Activated CD4-positive, alpha-beta T cell treated with anti-CD3 and anti-CD28 coated beads for 4 hours (primary cell): ENCODE measurements around the gene NXPE4.
"Not testable (repeated sequence)": the region's sequence is repeated elsewhere in the genome, so short reads cannot be mapped to it uniquely, and the experiment has no call there.

Source experiments
- DNase-seq, 2 donors: peaks; one replicate each; pipeline ENCODE4 v3.0.0-alpha.2; 2020

NXPE4 gene

GRCh38 chr11:114609429-114609828, 13.8 kb upstream of the NXPE4 start:
- no peak for DNase-seq

GRCh38 chr11:114608605-114609004, 13.0 kb upstream of the NXPE4 start:
- DNase-seq, result not testable (repeated sequence)

GRCh38 chr11:114607753-114608459, 12.3 kb upstream of the NXPE4 start:
- DNase-seq, result no peak

- not testable (repeated sequence) for DNase-seq
Observed at GRCh38 chr11:114606802-114607075, 11.2 kb upstream of the NXPE4 start.

GRCh38 chr11:114606003-114606801, 10.6 kb upstream of the NXPE4 start:
- DNase-seq, result no peak

GRCh38 chr11:114605370-114605769, 9.8 kb upstream of the NXPE4 start:
- DNase-seq, result no peak

GRCh38 chr11:114604886-114605285, 9.3 kb upstream of the NXPE4 start:
- DNase-seq, result no peak

GRCh38 chr11:114604179-114604813, 8.7 kb upstream of the NXPE4 start:
- no peak for DNase-seq

GRCh38 chr11:114603151-114603550, 7.6 kb upstream of the NXPE4 start:
- not testable (repeated sequence) for DNase-seq

GRCh38 chr11:114598461-114598860, 2.9 kb upstream of the NXPE4 start:
- no peak for DNase-seq

GRCh38 chr11:114596175-114596919, 761 bp upstream of the NXPE4 start:
- no peak for DNase-seq

GRCh38 chr11:114594703-114595102, 883 bp downstream of the NXPE4 start:
- no peak for DNase-seq

- DNase-seq, result no peak
Observed at GRCh38 chr11:114587398-114587953, 8.1 kb downstream of the NXPE4 start.

GRCh38 chr11:114586797-114587196, 8.8 kb downstream of the NXPE4 start:
- no peak for DNase-seq

GRCh38 chr11:114571712-114572111, 23.9 kb downstream of the NXPE4 start:
- DNase-seq, result no peak

- DNase-seq, result no peak
Observed at GRCh38 chr11:114569801-114570200, 25.8 kb downstream of the NXPE4 start.

- DNase-seq, result no peak
Observed at GRCh38 chr11:114566276-114566675, 29.3 kb downstream of the NXPE4 start.

- DNase-seq, result no peak
Observed at GRCh38 chr11:114564831-114565230, 30.8 kb downstream of the NXPE4 start.

- no peak for DNase-seq
Observed at GRCh38 chr11:114563077-114563476, 32.5 kb downstream of the NXPE4 start.

GRCh38 chr11:114562166-114562916, 33.2 kb downstream of the NXPE4 start:
- no peak for DNase-seq

GRCh38 chr11:114559425-114560310, 35.9 kb downstream of the NXPE4 start, which contains the start of gene NXPE1:
Gene NXPE1, minus strand, starts transcription at chr11:114559881. Its CDS starts 8,680 bp downstream, at chr11:114551201.
- DNase-seq, result no peak
